ENCODE results near the gene REXO5. TPM values are rescaled to one million over a fixed set of nuclear protein-coding genes. Genes with fewer than 3 reads are reported as not detected.

The REXO5 gene
- total RNA-seq, 1 experiment from 2014 or later, result 14.5 TPM

Other genes starting within 250 kb of the REXO5 start
- not detected in 2 replicates for gene ACSM2B, start 230.2 kb upstream of the REXO5 start, total RNA-seq (2014; rRNA removed; shearing (Covaris generic))
- not detected in 2 replicates for gene ACSM1, start 108.8 kb upstream of the REXO5 start, total RNA-seq (2014; rRNA removed; shearing (Covaris generic))
- gene THUMPD1, start 64.7 kb upstream of the REXO5 start, total RNA-seq (2014; rRNA removed; shearing (Covaris generic)), result 51.0 and 67.4 TPM in 2 replicates
- 0.96 and 1.00 TPM in 2 replicates for gene ACSM3, start 42.5 kb upstream of the REXO5 start, total RNA-seq (2014; rRNA removed; shearing (Covaris generic))
- 47.0 and 49.5 TPM in 2 replicates for gene ERI2, start 55 bp upstream of the REXO5 start, total RNA-seq (2014; rRNA removed; shearing (Covaris generic))
- 26.1 and 28.8 TPM in 2 replicates for gene DCUN1D3, start 93.8 kb downstream of the REXO5 start, total RNA-seq (2014; rRNA removed; shearing (Covaris generic))
- gene LYRM1, start 94.2 kb downstream of the REXO5 start, total RNA-seq (2014; rRNA removed; shearing (Covaris generic)), result 58.3 and 77.2 TPM in 2 replicates